CD4-positive, alpha-beta T cell treated with Interleukin-2 at 100 ng/mL for 4 hours (primary cell): ENCODE data around the gene B3GLCT.

Experiments
- DNase-seq: peaks from one replicate; pipeline ENCODE4 v3.0.0-alpha.2; 2020; ENCODE audit warnings: low spot score

B3GLCT gene

GRCh38 chr13:31223640-31224039 is 23.9 kb downstream of the B3GLCT start:
- DNase-seq = no peak

DNA sequence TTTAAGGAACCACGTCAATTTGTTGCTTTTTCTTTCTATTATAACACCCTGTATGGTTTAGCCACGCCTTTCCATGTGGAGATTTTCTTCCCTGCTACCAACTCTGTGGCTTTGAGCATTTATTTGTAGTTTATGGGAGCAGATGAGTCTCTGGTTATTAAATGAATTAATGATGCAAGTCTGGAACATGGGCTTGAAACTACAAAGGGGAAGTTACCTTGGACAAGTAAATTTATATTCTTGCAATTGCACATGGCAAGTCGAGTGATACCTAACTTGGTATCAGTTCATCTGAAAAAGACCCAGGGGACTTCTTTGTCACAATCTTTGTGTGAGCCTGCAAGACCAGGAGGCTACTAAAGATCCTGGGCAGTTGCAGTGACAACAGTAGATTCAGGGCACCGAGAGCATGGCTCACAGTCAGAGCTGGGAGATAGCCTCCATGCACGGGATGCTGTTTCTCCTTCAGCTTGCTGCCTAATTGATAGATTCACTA is 24.4 kb downstream of the B3GLCT start:
- DNase-seq = no peak

- DNase-seq = no peak
Measured at GRCh38 chr13:31224963-31225559, 25.3 kb downstream of the B3GLCT start.

GRCh38 chr13:31225998-31226675 is 26.4 kb downstream of the B3GLCT start:
- DNase-seq = no peak

GRCh38 chr13:31227063-31227462 is 27.3 kb downstream of the B3GLCT start:
- DNase-seq = no peak

DNA sequence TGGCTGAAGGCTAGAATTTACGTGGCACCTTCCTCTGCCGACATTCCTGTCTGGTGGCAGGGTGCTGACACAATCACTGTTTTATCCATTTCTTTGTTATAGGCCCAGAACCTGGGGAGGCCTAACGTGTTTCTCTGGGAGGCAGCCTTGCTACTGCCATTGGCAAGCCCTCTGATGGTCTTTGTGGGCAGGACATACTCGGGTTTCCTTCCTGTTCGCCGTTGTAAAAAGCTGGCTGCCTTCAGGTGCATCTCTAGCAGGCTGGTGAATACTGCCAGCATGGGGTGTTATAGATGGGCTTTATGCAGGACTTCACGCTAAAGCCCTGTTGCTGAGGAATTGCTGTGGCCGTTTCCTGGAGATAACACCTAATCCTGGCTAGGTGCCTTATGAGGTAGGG is 28.1 kb downstream of the B3GLCT start:
- no peak for DNase-seq

- no peak for DNase-seq
Measured at GRCh38 chr13:31234729-31235128, 35.0 kb downstream of the B3GLCT start.

DNA sequence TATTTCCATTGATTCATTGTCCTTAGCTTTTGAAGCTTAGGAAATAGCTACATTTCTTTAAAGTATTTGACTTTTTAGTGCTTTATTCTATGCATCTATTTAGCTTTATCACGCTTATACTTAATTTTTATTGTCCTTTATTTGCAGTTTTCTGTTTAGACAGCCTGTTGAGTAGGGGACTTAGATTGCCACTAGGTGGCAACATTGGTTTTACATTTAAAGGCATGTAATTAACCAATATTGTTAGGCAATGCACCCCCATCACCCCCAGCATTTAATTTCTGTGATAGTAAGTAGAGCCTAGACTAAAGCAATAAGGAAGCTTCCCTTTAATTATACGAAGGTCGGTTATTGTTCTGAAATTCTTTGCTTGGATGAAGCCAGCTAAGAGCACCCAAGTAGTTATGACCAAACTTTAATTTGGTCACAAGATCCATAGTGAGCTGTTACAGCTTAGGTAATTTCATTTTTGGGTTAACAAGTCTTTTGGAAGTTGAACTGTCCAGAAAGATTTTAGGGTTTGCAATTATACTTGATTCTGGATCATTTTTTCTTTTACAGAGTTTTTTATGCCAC is 36.5 kb downstream of the B3GLCT start:
- peak; percentile 23 for DNase-seq

DNA sequence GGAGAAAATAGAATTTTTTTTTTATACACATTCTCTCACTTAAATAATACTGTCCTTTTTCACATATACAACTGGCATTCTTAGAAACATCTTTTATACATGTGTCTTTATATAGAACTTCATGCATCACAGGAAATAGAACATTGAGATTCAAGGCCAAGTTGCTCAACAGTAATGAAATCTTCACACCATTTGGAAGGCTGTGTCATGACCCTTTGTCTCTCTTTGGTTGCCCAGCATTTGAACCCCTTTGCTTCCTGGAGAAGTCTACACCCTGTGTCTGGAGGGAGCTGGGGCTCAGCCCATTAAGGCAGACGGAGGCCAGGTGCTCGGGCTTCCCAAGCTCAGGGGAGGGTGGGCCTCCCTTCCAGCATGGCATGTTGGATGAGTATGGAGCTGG is 41.1 kb downstream of the B3GLCT start:
- no peak for DNase-seq

- no peak for DNase-seq
Measured at GRCh38 chr13:31242367-31242766, 42.6 kb downstream of the B3GLCT start.

DNA sequence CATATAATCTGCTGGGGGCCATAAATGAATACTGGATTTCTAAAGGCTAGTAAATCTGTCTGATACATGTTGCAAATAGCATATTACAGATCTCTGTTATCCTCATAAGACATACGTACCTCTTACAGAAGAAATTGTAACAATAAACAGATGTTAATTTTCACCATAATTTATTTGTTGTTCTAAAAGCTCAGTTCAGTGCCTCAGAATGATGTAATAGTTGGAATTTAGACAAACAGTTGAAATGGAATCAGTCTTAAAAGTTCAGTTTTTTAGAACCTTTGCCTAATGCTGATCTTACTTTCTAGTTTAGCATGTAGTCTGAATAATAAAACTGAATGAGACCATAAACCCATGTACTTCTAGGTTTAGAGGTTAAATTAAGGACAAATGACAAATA is 43.1 kb downstream of the B3GLCT start:
- DNase-seq = no peak

- DNase-seq = no peak
Measured at GRCh38 chr13:31245598-31246373, 46.0 kb downstream of the B3GLCT start.

DNA sequence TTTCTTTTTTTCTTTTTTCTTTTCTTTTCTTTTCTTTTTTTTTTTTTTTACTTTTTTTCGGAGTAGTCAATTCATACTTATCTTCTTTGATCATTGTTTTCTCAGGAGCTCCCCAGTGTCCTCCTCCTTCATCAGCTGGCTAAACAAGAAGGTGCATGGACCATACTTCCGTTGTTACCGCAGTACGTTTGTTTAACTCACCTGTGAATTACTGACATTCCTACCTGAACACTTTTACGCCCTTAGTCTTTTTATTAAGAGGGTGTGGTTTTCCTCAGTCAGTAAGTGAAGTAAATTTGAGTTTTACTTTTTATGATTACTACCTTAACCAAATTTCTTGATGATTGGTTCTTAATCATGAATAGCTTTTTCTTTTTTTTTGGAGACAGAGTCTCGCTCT is 47.1 kb downstream of the B3GLCT start:
- DNase-seq = no peak

GRCh38 chr13:31248361-31248760 is 48.6 kb downstream of the B3GLCT start:
- DNase-seq = no peak

DNA sequence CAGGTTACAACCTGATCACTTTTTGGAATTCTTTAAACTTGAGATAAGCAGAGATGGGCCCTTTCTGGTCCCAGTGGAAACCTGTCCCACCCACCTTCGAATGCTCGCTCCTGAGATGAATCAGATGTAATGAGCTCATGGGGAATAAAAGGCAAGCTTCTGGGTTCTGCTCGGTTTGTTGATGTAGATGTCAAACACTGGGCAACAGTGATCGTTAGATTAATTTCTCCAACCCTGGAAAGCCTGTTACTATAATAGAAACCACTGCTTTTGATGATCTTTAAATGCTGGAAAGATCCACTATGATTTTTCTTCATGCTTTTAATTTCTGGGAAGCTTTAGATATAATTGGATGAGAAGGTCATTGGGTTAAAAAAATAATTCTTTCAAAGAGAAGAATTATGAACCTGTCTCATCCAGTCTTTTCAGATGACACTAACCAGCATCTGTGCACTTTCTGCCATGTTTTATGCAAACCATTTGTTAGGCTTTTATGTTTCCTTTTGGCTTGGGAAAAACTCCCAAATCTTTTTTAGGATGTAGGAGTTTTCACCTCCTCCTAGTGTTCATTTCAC is 49.3 kb downstream of the B3GLCT start:
- no peak for DNase-seq

GRCh38 chr13:31250435-31250834 is 50.7 kb downstream of the B3GLCT start:
- no peak for DNase-seq

- no peak for DNase-seq
Measured at GRCh38 chr13:31261241-31261640, 61.5 kb downstream of the B3GLCT start.

- no peak for DNase-seq
Measured at GRCh38 chr13:31263346-31263745, 63.6 kb downstream of the B3GLCT start.

DNA sequence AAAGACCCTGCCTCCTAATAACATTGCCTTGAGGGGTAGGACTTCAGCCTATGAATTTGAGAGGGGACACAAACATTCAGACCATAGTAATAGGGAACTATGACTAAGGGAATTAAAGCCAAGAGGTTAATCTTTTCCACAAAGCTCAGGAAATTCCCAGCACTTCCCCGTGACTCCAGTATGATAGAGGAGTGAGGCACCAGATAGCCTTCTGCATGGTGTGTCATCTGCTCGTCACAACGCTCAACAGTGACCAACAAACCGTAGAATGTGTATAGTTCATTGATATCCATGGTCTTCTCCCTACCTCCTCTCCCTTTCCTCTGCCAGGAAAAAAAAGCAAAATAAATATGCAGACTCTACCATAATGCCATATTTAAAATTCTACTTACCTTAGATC is 64.4 kb downstream of the B3GLCT start:
- no peak for DNase-seq

GRCh38 chr13:31267126-31267784 is 67.5 kb downstream of the B3GLCT start:
- no peak for DNase-seq

GRCh38 chr13:31274390-31274789 is 74.6 kb downstream of the B3GLCT start:
- DNase-seq = no peak

GRCh38 chr13:31276421-31276820 is 76.6 kb downstream of the B3GLCT start:
- no peak for DNase-seq
